Neural progenitor cell (in vitro differentiated cells): ENCODE results near the gene MED6. TPM values are rescaled to one million over a fixed set of nuclear protein-coding genes. Genes with fewer than 3 reads are reported as not detected.

Experiments
- DNase-seq: peaks from one replicate; pipeline ENCODE4 v3.0.0-alpha.2; 2016; ENCODE audit warnings: low spot score
- H2AFZ ChIP-seq: fragments of 200-600 bp; sonication (generic); replicated peaks from 2 replicates; pipeline ENCODE4 v1.6.1; 2016; ENCODE audit warnings: antibody characterized with exemption
- H3F3A ChIP-seq: fragments of 200-600 bp; sonication (generic); 2 replicates; pipeline ENCODE4 v1.6.1; 2016; ENCODE audit warnings: antibody characterized with exemption, low read depth
- H3K27ac ChIP-seq: fragments of 200-600 bp; sonication (generic); 2 replicates; pipeline ENCODE4 v1.5.1; 2016; ENCODE audit warnings: mild to moderate bottlenecking
- H3K27me3 ChIP-seq: fragments of 200-600 bp; sonication (generic); 2 replicates; pipeline ENCODE4 v1.6.1; 2016; ENCODE audit warnings: mild to moderate bottlenecking, moderate library complexity
- H3K36me3 ChIP-seq: fragments of 200-600 bp; sonication (generic); 2 replicates; pipeline ENCODE4 v1.5.1; 2016
- H3K4me1 ChIP-seq: fragments of 200-600 bp; sonication (generic); 2 replicates; pipeline ENCODE4 v1.6.1; 2016; ENCODE audit warnings: mixed run types
- H3K4me2 ChIP-seq: fragments of 200-600 bp; sonication (generic); 2 replicates; pipeline ENCODE4 v1.6.1; 2016
- H3K4me3 ChIP-seq: fragments of 200-600 bp; sonication (generic); 2 replicates; pipeline ENCODE4 v1.5.1; 2016
- H3K79me2 ChIP-seq: fragments of 200-600 bp; sonication (generic); 2 replicates; pipeline ENCODE4 v1.6.1; 2016; ENCODE audit warnings: low read depth
- H3K9ac ChIP-seq: fragments of 200-600 bp; sonication (generic); 2 replicates; pipeline ENCODE4 v1.6.1; 2016
- H3K9me3 ChIP-seq: fragments of 200-600 bp; sonication (generic); 2 replicates; pipeline ENCODE4 v1.5.1; 2016; ENCODE audit warnings: low read depth
- H4K20me1 ChIP-seq: fragments of 200-600 bp; sonication (generic); 2 replicates; pipeline ENCODE4 v1.6.1; 2016; ENCODE audit warnings: low read depth
- H3K27ac Mint-ChIP-seq: 3 replicates; pipeline ENCODE4 v1.8.0; 2021; ENCODE audit warnings: mixed read lengths
- H3K27me3 Mint-ChIP-seq: 2 replicates; pipeline ENCODE4 v1.8.0; 2022; ENCODE audit warnings: low read depth, mild to moderate bottlenecking, inconsistent platforms, moderate library complexity, mixed read lengths; ENCODE audit not compliant: insufficient read depth
- H3K36me3 Mint-ChIP-seq: 3 replicates; pipeline ENCODE4 v1.8.0; 2021; ENCODE audit warnings: mixed read lengths
- H3K4me1 Mint-ChIP-seq: 3 replicates; pipeline ENCODE4 v1.8.0; 2021; ENCODE audit warnings: mixed read lengths
- H3K4me3 Mint-ChIP-seq: 3 replicates; pipeline ENCODE4 v1.8.0; 2021; ENCODE audit warnings: mild to moderate bottlenecking, moderate library complexity, mixed read lengths
- H3K9me3 Mint-ChIP-seq: 3 replicates; pipeline ENCODE4 v1.8.0; 2020; ENCODE audit warnings: mixed read lengths
- EZH2 ChIP-seq: fragments of 200-600 bp; sonication (generic); IDR thresholded peaks from 2 replicates; pipeline ENCODE4 v1.6.1; 2017; ENCODE audit warnings: antibody characterized with exemption, mild to moderate bottlenecking, moderate library complexity
- EZH2phosphoT487 ChIP-seq: fragments of 200-600 bp; sonication (generic); IDR thresholded peaks from 2 replicates; pipeline ENCODE4 v1.6.1; 2017; ENCODE audit warnings: antibody characterized with exemption
- total RNA-seq: library from RNA; depleted of rRNA; stranded (reverse); fragments of >200 nt; gene quantifications from 2 replicates; pipeline ENCODE4 v1.2.3, GENCODE V29; 2015; ENCODE audit warnings: low replicate concordance
- TF ChIP-seq, protein P1 (sequence below): fragments of 200-600 bp; sonication (generic); IDR thresholded peaks from 2 replicates; pipeline ENCODE4 v1.5.1; 2017; ENCODE audit warnings: antibody characterized with exemption, mild to moderate bottlenecking

Gene MED6
- total RNA-seq, 1 donor from 2014 or later = 82.0 TPM

DNA sequence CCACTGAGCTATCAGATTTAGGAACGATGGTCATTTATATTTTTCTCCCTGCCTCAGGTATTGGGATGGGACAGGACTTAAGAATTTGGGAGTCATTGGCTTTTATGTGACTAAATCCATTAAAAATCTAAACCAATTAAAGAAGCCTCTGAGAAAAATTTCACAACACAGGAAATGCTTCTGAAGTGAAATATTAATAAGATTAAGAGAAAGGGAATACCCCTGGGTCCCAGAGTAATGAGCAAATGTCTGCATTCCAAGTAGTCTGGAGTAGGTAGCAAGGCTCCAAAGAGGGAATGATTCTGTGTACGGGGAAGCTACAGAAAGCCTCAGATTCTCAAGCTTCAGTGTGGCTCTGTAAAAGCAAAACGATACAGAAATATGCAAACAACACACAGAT lies 707 bp upstream of the MED6 start:
- peak; percentile 7 for DNase-seq
- H4K20me1 ChIP-seq = peaks cover 17% of the 10 kb centered on the region
- H3K9me3 ChIP-seq = no peaks in the 10 kb centered on the region
- H3K27me3 Mint-ChIP-seq = no peaks in the 10 kb centered on the region
- H3K27ac Mint-ChIP-seq = no peak overlapping the region
- H3K27me3 ChIP-seq = peaks cover 19% of the 10 kb centered on the region
- peaks cover 14% of the 10 kb centered on the region for H3K4me1 Mint-ChIP-seq
- H3K4me3 Mint-ChIP-seq = peak overlapping the region; percentile 100
- peak overlapping the region; percentile 87 for H2AFZ ChIP-seq
- no peaks in the 10 kb centered on the region for H3K36me3 Mint-ChIP-seq
- H3K27ac ChIP-seq = peak overlapping the region; percentile 5
- H3K4me2 ChIP-seq = peak overlapping the region; percentile 89
- TF ChIP-seq EZH2phosphoT487 (no peak), EZH2 (no peak)
- TF ChIP-seq, protein P1, sequence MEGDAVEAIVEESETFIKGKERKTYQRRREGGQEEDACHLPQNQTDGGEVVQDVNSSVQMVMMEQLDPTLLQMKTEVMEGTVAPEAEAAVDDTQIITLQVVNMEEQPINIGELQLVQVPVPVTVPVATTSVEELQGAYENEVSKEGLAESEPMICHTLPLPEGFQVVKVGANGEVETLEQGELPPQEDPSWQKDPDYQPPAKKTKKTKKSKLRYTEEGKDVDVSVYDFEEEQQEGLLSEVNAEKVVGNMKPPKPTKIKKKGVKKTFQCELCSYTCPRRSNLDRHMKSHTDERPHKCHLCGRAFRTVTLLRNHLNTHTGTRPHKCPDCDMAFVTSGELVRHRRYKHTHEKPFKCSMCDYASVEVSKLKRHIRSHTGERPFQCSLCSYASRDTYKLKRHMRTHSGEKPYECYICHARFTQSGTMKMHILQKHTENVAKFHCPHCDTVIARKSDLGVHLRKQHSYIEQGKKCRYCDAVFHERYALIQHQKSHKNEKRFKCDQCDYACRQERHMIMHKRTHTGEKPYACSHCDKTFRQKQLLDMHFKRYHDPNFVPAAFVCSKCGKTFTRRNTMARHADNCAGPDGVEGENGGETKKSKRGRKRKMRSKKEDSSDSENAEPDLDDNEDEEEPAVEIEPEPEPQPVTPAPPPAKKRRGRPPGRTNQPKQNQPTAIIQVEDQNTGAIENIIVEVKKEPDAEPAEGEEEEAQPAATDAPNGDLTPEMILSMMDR = no peak
- H3K4me1 ChIP-seq = peaks cover 10% of the 10 kb centered on the region
- H3K9ac ChIP-seq = peak overlapping the region; percentile 30
- H3K4me3 ChIP-seq = peak overlapping the region; percentile 65
- peaks cover 11% of the 10 kb centered on the region for H3F3A ChIP-seq
- peaks cover 43% of the 10 kb centered on the region for H3K79me2 ChIP-seq
- peaks cover 3% of the 10 kb centered on the region for H3K36me3 ChIP-seq
- H3K9me3 Mint-ChIP-seq = no peaks in the 10 kb centered on the region

DNA sequence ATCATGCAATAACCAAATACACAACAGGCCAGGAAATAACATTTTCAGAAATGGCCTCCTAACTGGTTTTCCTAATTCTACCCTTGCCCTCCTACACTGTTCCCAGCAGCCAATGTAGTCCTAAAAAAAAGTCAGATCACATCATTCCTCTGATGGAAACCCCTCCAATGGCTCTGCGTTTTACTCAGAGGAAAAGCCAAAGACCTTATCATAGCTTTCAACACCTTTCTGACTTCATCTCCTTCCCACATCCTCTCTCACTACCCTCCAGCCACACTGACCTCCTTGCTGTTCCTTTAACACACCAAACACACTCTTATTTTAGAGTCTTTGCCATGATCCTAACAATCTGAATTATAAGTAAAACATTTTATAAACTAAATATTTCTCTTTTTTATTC lies 1.1 kb downstream of the MED6 start:
- peaks cover 10% of the 10 kb centered on the region for H3K4me1 ChIP-seq
- H3K27me3 ChIP-seq = peaks cover 12% of the 10 kb centered on the region
- H3K9ac ChIP-seq = peak overlapping the region; percentile 92
- peak overlapping the region; percentile 91 for H3K4me2 ChIP-seq
- Mint-ChIP-seq H3K27ac (no peak overlapping the region), H3K4me1 (peaks cover 14% of the 10 kb centered on the region), H3K4me3 (peak overlapping the region; percentile 100), H3K9me3 (no peaks in the 10 kb centered on the region), H3K27me3 (no peaks in the 10 kb centered on the region), H3K36me3 (no peaks in the 10 kb centered on the region)
- no peak for TF ChIP-seq EZH2
- TF ChIP-seq, protein P1 = no peak
- peaks cover 17% of the 10 kb centered on the region for H4K20me1 ChIP-seq
- peaks cover 51% of the 10 kb centered on the region for H3K79me2 ChIP-seq
- peaks cover 3% of the 10 kb centered on the region for H3K36me3 ChIP-seq
- H3K27ac ChIP-seq = no peak overlapping the region
- peak overlapping the region; percentile 65 for H3K4me3 ChIP-seq
- no peak for DNase-seq
- H3K9me3 ChIP-seq = no peaks in the 10 kb centered on the region
- H2AFZ ChIP-seq = no peak overlapping the region
- peaks cover 11% of the 10 kb centered on the region for H3F3A ChIP-seq

DNA sequence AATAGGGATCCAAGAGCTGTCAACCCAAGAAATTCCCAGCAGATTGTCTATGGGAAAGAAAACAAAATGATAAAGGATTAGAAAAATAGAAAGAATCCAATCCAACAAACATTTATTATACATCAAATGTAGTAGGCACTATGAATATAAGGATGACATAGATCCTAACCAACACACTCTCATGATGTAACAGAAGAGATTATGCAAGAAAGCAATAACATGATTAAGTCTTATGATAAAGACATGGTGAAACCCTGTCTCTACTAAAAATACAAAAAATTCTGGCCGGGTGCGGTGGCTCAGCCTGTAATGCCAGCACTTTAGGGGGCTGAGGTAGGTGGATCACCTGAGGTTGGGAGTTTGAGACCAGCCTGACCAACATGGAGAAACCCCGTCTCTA lies 2.7 kb downstream of the MED6 start:
- peaks cover 17% of the 10 kb centered on the region for H4K20me1 ChIP-seq
- Mint-ChIP-seq H3K27me3 (no peaks in the 10 kb centered on the region), H3K4me1 (peaks cover 14% of the 10 kb centered on the region), H3K9me3 (no peaks in the 10 kb centered on the region), H3K4me3 (no peak overlapping the region), H3K27ac (no peak overlapping the region), H3K36me3 (no peaks in the 10 kb centered on the region)
- no peak overlapping the region for H3K4me3 ChIP-seq
- peaks cover 66% of the 10 kb centered on the region for H3K79me2 ChIP-seq
- no peaks in the 10 kb centered on the region for H3K9me3 ChIP-seq
- TF ChIP-seq, protein P1 = no peak
- no peak for TF ChIP-seq EZH2
- no peak overlapping the region for H3K27ac ChIP-seq
- no peaks in the 10 kb centered on the region for H3K27me3 ChIP-seq
- H3K36me3 ChIP-seq = peaks cover 3% of the 10 kb centered on the region
- no peak overlapping the region for H2AFZ ChIP-seq
- H3F3A ChIP-seq = peaks cover 11% of the 10 kb centered on the region
- peaks cover 10% of the 10 kb centered on the region for H3K4me1 ChIP-seq
- H3K9ac ChIP-seq = no peak overlapping the region
- no peak overlapping the region for H3K4me2 ChIP-seq
- no peak for DNase-seq
